Body of pancreas (tissue), 4 donors: Measurements from ENCODE around the gene TMOD2. TPM values are rescaled to one million over a fixed set of nuclear protein-coding genes. Genes with fewer than 3 reads are reported as not detected.

Source experiments
- ATAC-seq: fragments of 150-250 bp; one replicate; pipeline ENCODE4 v1.9.1; 2016
- DNase-seq, 4 donors: peaks; one replicate each; pipeline ENCODE4 v3.0.0-alpha.2; 2019
- H3K27ac ChIP-seq, 4 donors: fragments of 200-600 bp; sonication (generic); 1 replicate in 3 of 4; 2 replicates in 1 of 4; pipeline versions ENCODE4 v1.5.1 to v1.6.1; 2016 to 2019; ENCODE audit warnings: mild to moderate bottlenecking in 1 of 4, mixed read lengths in 1 of 4, moderate library complexity in 1 of 4
- H3K27me3 ChIP-seq, 2 donors: fragments of 200-600 bp; sonication (generic); one replicate each; pipeline ENCODE4 v1.6.0; 2016; ENCODE audit warnings: mild to moderate bottlenecking in 1 of 2
- H3K36me3 ChIP-seq, 2 donors: fragments of 200-600 bp; sonication (generic); replicated peaks in 1 of 2; 2 replicates each; pipeline ENCODE4 v1.5.1; 2016; ENCODE audit warnings: low read depth in 2 of 2; ENCODE audit not compliant: insufficient read depth in 1 of 2
- H3K4me1 ChIP-seq: fragments of 200-600 bp; sonication (generic); one replicate; pipeline ENCODE4 v1.6.0; 2016
- H3K4me3 ChIP-seq, 2 donors: fragments of 200-600 bp; sonication (generic); 1 replicate in 1 of 2; 2 replicates in 1 of 2; pipeline ENCODE4 v1.5.1; 2016 to 2019
- H3K9me3 ChIP-seq, 3 donors: fragments of 200-600 bp; sonication (generic); 1 replicate in 2 of 3; 2 replicates in 1 of 3; pipeline ENCODE4 v1.5.1; 2016
- POLR2A ChIP-seq, 3 donors: fragments of 450-650 bp; IDR thresholded peaks; one replicate each; pipeline ENCODE4 v1.6.1; 2016; ENCODE audit warnings: antibody characterized with exemption in 3 of 3, mild to moderate bottlenecking in 2 of 3
- WGBS, 2 donors: methylation state at CpG; one replicate each; pipeline ENCODE4 v1.1.5; 2017; 5-methylcytosine and 5-hydroxymethylcytosine counted together
- intact Hi-C: fragments of 100-400 bp; cut with DNase I; formaldehyde crosslinking; loops from one replicate; pipeline ENCODE4 v1.15.1; 2023
- total RNA-seq, 2 donors: library from RNA; depleted of rRNA; stranded (reverse); fragments of >200 nt; gene quantifications; one replicate each; pipeline ENCODE4 v1.1.0, GENCODE V29; 2016
- TF ChIP-seq, protein P1 (sequence below), 7 experiments: fragments of 450-650 bp in 4 of 7; fragments of 200-600 bp in 3 of 7; sonication (generic) in 3 of 7; IDR thresholded peaks; one replicate each; pipeline ENCODE4 v1.5.1; 2016 to 2019; ENCODE audit warnings: antibody characterized with exemption in 7 of 7

TMOD2 gene
- total RNA-seq, 2 donors from 2014 or later: 6.5 to 7.3 TPM

DNA sequence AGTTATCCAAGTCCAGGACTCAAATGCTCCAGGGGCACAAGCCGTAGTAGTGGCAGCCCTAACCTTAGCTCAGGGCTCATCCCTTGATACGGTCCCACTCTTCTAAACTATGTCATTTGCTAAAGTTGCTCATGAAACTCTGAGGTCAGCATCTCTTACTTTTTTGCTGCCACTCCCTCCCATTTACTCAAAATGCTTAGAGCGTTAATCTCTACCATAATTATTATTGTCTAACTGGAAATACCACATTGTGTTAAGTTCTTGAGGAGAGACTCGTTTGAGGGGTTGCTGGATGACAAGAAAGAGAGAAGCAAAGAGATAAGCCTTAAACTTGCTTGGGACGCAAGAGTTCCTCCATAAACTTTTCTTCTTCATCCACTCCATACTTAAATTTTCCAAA is 51.2 kb downstream of the TMOD2 start:
- Histone ChIP-seq H3K27me3 (no peaks in the 10 kb centered on the region), H3K9me3 (no peaks in the 10 kb centered on the region), H3K36me3 (peaks cover 0 to 3% of the 10 kb centered on the region in 2 donors), H3K4me3 (no peak overlapping the region), H3K27ac (no peak overlapping the region), H3K4me1 (peaks cover 5% of the 10 kb centered on the region)
- no peak for TF ChIP-seq POLR2A (IDR thresholded peaks at IDR 0.05)
- TF ChIP-seq, protein P1, sequence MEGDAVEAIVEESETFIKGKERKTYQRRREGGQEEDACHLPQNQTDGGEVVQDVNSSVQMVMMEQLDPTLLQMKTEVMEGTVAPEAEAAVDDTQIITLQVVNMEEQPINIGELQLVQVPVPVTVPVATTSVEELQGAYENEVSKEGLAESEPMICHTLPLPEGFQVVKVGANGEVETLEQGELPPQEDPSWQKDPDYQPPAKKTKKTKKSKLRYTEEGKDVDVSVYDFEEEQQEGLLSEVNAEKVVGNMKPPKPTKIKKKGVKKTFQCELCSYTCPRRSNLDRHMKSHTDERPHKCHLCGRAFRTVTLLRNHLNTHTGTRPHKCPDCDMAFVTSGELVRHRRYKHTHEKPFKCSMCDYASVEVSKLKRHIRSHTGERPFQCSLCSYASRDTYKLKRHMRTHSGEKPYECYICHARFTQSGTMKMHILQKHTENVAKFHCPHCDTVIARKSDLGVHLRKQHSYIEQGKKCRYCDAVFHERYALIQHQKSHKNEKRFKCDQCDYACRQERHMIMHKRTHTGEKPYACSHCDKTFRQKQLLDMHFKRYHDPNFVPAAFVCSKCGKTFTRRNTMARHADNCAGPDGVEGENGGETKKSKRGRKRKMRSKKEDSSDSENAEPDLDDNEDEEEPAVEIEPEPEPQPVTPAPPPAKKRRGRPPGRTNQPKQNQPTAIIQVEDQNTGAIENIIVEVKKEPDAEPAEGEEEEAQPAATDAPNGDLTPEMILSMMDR (IDR thresholded peaks at IDR 0.05): no peak
- no peak for ATAC-seq
- intact Hi-C loops: no loop called here
- WGBS, 2 donors: 94% methylated on average over 5 of the region's 5 CpGs
- no peak for DNase-seq

GRCh38 chr15:51803965-51804364 is 52.6 kb downstream of the TMOD2 start:
- TF ChIP-seq, protein P1 (IDR thresholded peaks at IDR 0.05): no peak
- no peak for TF ChIP-seq POLR2A (IDR thresholded peaks at IDR 0.05)
- H3K4me1 ChIP-seq: no peaks in the 10 kb centered on the region
- WGBS, 2 donors: 77 to 83% methylated on average over 2 of the region's 2 CpGs
- peaks cover 0 to 3% of the 10 kb centered on the region in 2 donors for H3K36me3 ChIP-seq
- no peaks in the 10 kb centered on the region for H3K9me3 ChIP-seq
- intact Hi-C loops: no loop called here
- DNase-seq (no peak), ATAC-seq (no peak)
- no peak overlapping the region for H3K27ac ChIP-seq
- H3K4me3 ChIP-seq: no peak overlapping the region
- H3K27me3 ChIP-seq: no peaks in the 10 kb centered on the region

- no peak for ATAC-seq
- H3K4me3 ChIP-seq: no peak overlapping the region
- no peak for DNase-seq
- H3K27me3 ChIP-seq: no peaks in the 10 kb centered on the region
- no peak overlapping the region for H3K27ac ChIP-seq
- H3K4me1 ChIP-seq: no peaks in the 10 kb centered on the region
- intact Hi-C loops: no loop called here
- H3K36me3 ChIP-seq: peaks cover 0 to 3% of the 10 kb centered on the region in 2 donors
- TF ChIP-seq, protein P1 (IDR thresholded peaks at IDR 0.05): no peak
- no peak for TF ChIP-seq POLR2A (IDR thresholded peaks at IDR 0.05)
- H3K9me3 ChIP-seq: no peaks in the 10 kb centered on the region
- 87 to 90% methylated on average over 2 of the region's 2 CpGs for WGBS, 2 donors
Observed at GRCh38 chr15:51806123-51806522, 54.7 kb downstream of the TMOD2 start.

DNA sequence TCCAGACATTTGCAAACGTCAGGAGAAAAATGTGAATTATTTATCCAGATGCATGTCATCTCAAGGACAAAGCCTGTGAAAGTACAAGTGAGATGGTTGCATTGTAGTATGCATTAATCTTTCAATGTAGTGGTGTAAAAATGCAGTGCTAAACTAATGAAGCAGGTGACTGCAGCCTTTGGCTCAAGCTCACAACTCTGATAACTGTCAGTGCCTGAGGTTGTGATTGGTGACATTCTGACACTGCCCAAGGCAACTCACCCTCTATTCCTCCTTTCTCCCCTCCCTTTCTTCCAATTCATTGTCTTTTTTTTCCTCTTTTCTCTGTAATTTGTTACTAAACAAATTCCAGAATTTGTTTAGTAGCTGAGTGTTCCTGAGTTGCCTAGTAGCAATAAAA is 58.1 kb downstream of the TMOD2 start:
- no peaks in the 10 kb centered on the region for H3K9me3 ChIP-seq
- no peak for DNase-seq
- ATAC-seq: no peak
- H3K27ac ChIP-seq: no peak overlapping the region
- H3K4me1 ChIP-seq: no peaks in the 10 kb centered on the region
- intact Hi-C loops: no loop called here
- H3K4me3 ChIP-seq: no peak overlapping the region
- H3K27me3 ChIP-seq: no peaks in the 10 kb centered on the region
- TF ChIP-seq, protein P1 (IDR thresholded peaks at IDR 0.05): no peak
- TF ChIP-seq POLR2A (IDR thresholded peaks at IDR 0.05): no peak
- 15 to 21% methylated on average over 1 of the region's 1 CpG for WGBS, 2 donors
- peaks cover 0 to 3% of the 10 kb centered on the region in 2 donors for H3K36me3 ChIP-seq

- ATAC-seq: no peak
- Histone ChIP-seq H3K27ac (no peak overlapping the region), H3K36me3 (no peaks in the 10 kb centered on the region), H3K4me3 (no peak overlapping the region), H3K27me3 (no peaks in the 10 kb centered on the region), H3K4me1 (no peaks in the 10 kb centered on the region), H3K9me3 (no peaks in the 10 kb centered on the region)
- intact Hi-C loops: no loop called here
- no peak for TF ChIP-seq POLR2A (IDR thresholded peaks at IDR 0.05)
- DNase-seq: no peak
- 87 to 93% methylated on average over 2 of the region's 2 CpGs for WGBS, 2 donors
Observed at GRCh38 chr15:51812598-51812997, 61.2 kb downstream of the TMOD2 start.
